IPS-NIHi11 (cell line): ENCODE data around the gene INSYN1.

Experiments
- DNase-seq: peaks from one replicate; pipeline ENCODE4 v3.0.0; 2012; ENCODE audit warnings: mixed read lengths, low spot score

Gene INSYN1

GRCh38 chr15:73777741-73778140 is 24.6 kb upstream of the INSYN1 start:
- DNase-seq = no peak

GRCh38 chr15:73773428-73773827 is 20.3 kb upstream of the INSYN1 start:
- DNase-seq = no peak

- DNase-seq = peak; percentile 58
Observed at GRCh38 chr15:73771385-73772045, 18.4 kb upstream of the INSYN1 start.

GRCh38 chr15:73770050-73770449 is 16.9 kb upstream of the INSYN1 start:
- no peak for DNase-seq

GRCh38 chr15:73767806-73768501 is 14.8 kb upstream of the INSYN1 start:
- peak; percentile 77 for DNase-seq

GRCh38 chr15:73766598-73766997 is 13.4 kb upstream of the INSYN1 start:
- DNase-seq = no peak

GRCh38 chr15:73765778-73766177 is 12.6 kb upstream of the INSYN1 start:
- DNase-seq = no peak

- DNase-seq = no peak
Observed at GRCh38 chr15:73763931-73764330, 10.8 kb upstream of the INSYN1 start.

GRCh38 chr15:73760330-73761329 is 7.5 kb upstream of the INSYN1 start:
- no peak for DNase-seq

- DNase-seq = no peak
Observed at GRCh38 chr15:73758461-73758860, 5.3 kb upstream of the INSYN1 start.

- no peak for DNase-seq
Observed at GRCh38 chr15:73757571-73757970, 4.4 kb upstream of the INSYN1 start.

- no peak for DNase-seq
Observed at GRCh38 chr15:73756947-73757513, 3.9 kb upstream of the INSYN1 start.

- no peak for DNase-seq
Observed at GRCh38 chr15:73756390-73756789, 3.2 kb upstream of the INSYN1 start.

GRCh38 chr15:73755946-73756345 is 2.8 kb upstream of the INSYN1 start:
- no peak for DNase-seq

GRCh38 chr15:73755481-73755880 is 2.3 kb upstream of the INSYN1 start:
- no peak for DNase-seq

GRCh38 chr15:73754461-73754860 is 1.3 kb upstream of the INSYN1 start:
- no peak for DNase-seq

GRCh38 chr15:73752806-73753193 is 351 bp downstream of the INSYN1 start:
- DNase-seq = peak; percentile 85

GRCh38 chr15:73751899-73752805 is 999 bp downstream of the INSYN1 start:
- peak; percentile 59 for DNase-seq

- DNase-seq = peak; percentile 45
Observed at GRCh38 chr15:73751511-73751898, 1.6 kb downstream of the INSYN1 start.

- DNase-seq = no peak
Observed at GRCh38 chr15:73750951-73751350, 2.2 kb downstream of the INSYN1 start.

GRCh38 chr15:73750438-73750837 is 2.7 kb downstream of the INSYN1 start:
- DNase-seq = no peak
